Stimulated activated CD4-positive, alpha-beta T cell treated with anti-CD3 and anti-CD28 coated beads, TNF-alpha, amount 100 ng/mL, for 48 hours (primary cell): Measurements from ENCODE around the gene KCNH1.

Experiments used
- DNase-seq, 3 donors: peaks; one replicate each; pipeline ENCODE4 v3.0.0-alpha.2; 2020; ENCODE audit warnings: low read depth in 3 of 3

Gene KCNH1

DNA sequence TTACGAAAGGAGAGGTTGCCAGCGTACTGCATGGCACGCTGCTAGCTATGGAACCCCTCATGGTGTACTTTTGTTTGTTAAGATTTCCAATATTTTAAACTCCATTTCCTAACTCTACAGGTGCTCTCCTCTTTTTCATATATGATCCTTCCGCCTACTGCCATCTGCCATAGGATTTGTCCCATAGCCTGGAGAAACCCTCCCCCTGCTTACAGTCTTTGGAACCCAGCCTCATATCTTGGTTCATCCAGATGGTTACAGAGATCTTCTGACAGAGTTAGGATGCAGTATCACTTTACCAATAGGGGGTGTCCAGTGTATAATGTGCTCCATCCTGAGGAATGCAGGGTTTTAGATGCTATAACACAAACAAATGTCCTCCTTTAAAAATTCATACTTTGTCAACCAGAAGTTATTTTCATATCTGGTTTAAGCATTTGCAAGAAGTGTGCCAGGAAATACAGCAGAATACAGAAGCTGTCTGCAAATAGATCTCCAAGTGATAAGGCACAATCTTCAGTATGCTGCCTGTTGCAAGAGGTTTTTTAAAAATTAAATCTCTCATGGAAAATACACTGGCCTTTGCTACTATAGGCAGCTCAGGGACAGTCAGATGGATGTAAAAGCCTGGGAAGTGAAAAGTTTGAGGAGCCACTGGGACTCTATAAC is 377.8 kb downstream of the KCNH1 start:
- DNase-seq = no peak

DNA sequence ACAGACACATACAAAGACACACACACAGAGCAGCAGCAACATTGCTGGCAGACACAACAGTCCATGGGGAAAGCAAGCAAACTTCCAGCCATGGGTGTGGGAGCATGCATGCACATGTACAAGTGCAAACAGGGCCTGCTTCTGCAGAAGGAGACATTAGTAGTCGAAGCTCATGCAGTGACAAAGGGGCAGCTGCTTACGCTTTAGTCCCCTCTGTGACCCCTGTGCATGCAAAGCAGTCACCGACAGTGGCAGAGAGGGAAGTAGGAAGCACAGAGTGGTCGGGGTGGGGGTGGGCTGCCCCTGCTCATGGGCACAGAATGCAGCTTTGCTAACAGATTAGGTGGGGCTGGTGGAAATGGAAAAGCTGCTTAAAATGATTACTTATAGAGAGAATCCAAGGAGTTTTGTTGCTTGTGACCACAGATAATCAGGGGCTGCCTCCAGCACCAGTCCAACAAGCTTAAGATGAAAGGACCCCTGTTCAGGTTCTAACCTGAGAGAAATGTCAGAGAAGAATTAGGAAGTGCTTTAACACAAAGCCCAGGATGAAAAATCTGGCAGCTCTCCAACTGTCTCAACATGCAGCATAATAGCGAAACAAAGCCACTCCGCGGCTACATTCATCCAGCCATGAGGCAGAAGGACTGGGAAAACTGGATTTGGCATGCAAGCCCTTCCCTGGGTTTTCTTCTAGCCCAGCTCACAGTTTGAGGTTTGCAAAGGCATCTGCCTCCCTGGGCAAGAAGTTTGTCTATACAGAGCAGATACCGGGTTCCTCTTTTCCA is 378.9 kb downstream of the KCNH1 start:
- no peak for DNase-seq

DNA sequence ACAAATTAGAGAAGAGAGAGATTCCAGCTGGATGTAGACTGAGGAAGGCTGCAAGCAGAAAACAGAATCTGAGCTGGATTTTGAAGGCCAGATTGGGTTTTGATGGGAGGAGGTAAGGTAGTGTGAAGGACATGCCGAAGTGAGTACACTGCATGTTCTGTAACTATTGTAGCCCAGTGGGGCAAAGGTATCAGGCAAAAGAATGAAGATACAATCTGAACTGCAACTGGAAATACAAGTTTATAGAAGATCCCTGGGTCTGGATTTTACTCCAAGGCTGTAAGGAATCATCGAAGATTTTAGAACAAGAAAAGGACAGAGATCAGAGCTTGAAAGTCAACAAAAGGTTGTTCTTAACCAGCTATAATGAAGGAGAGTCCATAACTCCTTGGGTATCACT is 382.0 kb downstream of the KCNH1 start:
- no peak for DNase-seq

DNA sequence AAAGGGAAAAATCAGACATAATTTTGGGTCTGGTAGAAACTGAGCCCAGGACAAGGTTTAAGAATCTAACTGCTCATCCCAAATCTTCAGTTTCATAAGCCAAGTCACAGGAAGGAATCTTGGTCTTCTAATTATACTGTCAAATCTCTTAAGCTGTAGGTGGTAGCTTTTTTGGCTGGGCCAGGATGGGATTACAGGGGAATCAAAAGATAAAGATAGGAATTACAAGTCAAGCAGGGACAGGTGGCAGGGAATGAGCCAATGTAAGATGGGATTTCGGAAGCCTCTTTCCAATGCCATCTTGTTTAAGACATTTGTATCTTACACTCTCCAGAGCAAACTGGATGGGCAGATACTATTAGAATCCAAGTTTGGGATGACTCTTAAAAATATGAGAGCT is 383.5 kb downstream of the KCNH1 start:
- DNase-seq = no peak

DNA sequence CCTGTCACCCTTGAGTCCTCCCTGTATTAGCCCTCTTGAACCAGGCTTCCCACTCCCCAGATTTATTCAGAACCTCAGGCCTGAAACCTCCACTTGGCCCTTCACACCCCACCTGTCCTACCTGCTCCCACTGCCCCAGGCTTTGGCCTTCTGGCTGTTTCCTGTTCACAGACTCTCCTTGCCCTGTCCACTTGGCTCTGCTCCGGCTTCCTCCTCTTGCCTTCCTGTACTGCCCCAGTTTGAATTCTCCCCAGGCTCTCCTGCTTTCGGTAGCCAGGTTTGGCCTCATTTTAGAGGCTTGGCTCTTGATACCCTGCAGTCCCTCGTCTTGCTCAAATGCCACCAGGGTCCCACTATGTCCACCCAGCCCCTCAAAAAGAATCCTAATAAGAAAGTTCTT is 385.2 kb downstream of the KCNH1 start:
- DNase-seq = no peak

DNA sequence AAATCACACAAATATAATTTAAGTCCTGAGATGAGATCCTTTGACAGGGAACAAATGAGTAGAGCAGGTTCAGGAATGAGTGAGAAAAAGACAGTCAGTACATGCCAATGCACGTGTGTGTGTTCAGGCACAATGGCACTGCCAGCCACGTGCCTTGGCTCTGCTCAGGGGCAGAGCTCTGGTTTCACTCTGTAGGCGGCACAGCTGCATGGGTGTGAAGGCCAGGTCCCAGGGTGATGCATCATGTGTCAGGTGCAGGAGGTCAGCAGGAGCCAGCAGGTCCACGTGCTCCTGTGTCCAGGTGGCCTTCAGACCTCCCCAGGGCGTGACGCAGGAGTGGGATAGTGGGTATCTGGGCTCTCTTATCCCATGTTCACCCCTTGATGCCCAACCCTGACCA is 386.1 kb downstream of the KCNH1 start:
- no peak for DNase-seq

DNA sequence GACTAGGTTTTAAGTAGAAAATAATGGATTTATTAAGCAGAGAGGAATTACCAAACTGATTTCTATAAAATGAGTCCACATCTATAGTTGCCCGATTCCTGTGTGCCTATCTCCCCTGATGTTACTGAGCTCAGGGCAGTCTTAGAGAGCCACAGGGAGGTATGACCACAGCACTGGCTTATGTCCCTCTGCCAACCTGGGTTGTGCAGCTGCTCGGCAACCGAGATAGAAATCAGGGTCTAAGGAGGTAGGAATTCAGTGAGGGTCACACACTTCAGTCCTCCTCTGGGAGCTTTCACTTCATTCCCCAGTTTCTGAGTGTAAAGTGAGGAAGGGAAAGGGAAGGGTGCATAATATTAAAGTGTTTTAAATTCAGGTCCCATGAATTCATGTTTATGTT is 386.8 kb downstream of the KCNH1 start:
- no peak for DNase-seq

DNA sequence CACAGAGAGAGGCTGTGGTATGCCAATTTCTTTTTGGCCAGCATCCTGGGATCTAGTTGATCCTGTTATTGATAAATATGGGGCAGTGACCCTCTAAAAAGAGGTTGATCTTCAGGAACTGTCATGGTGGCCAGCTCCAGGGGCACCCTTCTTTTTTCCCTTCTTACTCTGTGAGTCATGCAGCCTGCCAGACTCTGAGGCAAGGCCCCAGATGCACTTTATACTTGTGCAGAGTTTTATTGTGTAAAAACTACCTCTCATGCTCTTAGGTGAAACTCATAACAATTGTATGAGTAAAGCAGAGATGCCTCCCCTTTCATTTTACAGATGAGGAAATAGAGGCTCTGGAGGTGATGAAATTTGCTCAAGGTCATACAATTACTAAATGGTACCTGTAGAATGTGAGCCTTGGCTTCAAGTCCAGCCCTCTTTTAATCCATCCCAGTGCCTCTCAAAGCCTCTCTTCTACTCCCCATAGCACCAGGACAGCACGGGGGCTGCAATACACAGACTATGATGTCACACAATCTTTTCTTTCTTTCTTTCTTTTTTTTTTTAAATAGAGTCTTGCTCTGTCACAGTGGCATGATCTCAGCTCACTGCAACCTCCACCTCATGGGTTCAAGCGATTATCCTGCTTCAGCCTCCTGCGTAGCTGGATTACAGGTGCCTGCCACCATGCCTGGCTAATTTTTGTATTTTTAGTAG is 387.8 kb downstream of the KCNH1 start:
- DNase-seq = no peak

DNA sequence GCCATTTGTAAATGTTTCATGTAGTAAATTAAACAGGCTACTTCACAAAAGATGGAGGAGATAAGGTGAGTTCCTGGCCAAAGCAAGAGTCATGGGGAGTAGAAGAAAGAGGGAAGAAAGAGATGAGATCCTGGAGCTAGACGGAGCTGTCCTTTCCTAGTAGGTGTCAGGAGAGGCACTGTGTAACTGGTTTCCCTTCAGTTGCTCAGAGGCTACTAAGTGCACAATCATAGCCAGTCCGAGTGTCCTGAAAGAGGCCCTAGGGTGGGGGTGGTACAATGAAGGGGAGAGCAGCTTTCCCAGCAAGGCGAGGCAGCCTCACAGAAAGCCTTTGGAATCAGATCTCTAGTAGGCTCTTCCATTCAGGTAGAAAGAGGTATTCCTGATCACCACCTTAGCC is 390.9 kb downstream of the KCNH1 start:
- DNase-seq = no peak

DNA sequence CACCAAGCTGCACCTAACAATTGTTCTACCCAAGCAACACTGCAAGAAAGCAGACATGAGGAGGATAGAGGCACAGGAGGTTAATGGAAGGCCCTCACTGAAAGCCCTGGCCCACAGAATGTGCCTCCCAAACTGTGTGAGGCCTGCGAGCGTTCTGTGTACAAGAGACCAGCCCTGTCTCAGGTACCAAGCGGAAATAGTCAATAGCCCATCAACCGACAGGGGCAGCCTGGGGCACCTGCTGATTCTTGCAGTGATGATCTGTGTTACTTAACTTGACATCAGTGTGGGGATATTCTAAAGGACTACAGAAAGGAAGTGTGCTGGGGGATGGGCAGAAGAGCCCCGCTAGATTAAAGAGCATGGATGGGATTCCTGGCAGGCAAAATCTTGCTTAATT is 392.4 kb downstream of the KCNH1 start:
- DNase-seq = no peak

DNA sequence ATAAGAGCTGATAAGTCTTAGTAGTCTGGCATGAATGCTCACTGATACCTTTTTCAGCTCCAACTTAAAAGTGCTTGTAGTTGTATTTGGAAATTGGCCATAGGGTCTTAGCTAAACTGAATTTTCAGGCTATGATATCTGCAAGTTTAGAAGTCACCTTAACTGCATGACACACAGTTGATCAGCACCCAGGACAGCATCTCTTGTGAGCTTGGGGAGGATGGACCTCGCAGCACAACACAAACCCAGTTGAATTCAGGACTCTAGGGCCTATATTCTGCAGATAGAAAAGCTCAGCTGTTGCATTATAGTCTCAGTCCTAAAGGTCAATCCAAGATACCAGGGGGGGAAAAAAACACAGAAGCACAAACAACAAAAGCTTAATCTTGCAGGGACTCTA is 394.3 kb downstream of the KCNH1 start:
- DNase-seq = no peak

DNA sequence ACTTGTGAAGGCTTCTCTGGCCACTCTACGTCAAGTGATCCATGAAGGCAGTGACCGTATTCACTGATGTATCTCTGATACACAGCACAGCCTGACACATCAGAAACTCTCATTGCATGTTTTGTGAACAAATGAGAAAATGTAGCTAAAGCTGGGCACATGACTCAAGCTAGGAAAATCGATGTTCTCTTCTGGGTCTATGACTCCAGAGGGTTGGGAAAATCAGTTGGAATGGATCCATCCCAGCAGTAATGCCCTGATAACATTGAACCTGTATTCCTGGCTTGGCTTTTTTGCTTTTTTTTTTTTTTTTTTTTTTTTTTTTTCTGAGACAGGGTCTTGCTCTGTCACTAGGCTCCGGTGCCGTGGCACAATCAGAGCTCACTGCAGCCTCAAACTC is 395.7 kb downstream of the KCNH1 start:
- no peak for DNase-seq

DNA sequence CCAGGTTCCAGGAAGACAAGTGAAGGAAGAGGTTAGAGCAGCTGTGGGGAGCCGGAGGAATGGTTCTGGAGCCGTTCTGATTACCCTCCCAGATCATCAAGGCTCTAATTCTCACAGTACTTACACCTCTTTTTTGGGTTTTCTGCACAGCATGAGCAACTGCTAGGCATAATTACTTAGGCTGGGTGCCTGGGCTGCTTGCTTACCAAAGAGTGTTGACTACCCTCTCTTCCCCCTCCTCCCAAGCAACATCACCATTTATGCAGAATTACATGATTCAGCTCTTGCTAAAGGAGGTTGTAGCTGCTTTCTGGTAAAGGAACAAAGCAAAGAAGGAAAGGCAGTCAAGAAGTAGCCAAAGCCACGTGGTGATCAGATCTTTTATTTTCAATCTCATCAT is 397.2 kb downstream of the KCNH1 start:
- DNase-seq = no peak

DNA sequence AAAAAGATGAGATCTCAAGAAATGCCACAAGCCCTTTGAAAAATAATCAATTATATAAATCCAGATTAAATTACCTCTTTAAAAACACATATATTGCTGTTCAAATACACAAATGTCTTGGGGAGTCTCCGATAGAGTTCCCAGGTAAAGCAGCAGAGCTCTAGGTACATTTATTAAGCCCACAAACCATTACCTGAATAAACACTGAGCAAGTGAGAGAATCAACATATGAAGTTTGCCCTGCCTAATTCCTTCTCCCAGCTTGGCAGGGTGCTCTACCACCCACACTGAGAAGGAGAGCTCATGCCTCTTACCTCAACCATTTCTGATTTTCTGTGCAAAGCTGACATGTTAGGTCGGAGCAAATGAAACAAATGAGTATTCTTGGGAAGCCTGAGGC is 402.4 kb downstream of the KCNH1 start:
- no peak for DNase-seq

DNA sequence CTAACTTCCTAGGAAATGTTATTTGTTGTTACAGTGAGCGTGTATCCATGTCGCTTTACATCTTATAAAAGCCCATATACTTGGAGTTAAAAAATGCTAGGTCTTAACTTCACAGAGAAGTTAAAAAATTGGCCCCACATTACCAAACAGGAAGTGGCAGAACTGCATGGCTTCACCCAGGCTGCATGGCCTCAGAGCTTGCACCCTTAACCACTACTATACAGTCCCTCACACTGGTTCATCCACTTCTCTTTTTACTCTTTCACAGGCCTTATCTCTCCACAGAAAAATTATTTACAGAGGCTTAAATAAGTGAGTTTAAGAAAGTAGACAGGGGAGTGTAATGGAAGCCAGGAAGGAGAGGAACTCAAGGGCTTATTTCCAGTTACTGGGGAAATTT is 402.8 kb downstream of the KCNH1 start:
- DNase-seq = no peak

DNA sequence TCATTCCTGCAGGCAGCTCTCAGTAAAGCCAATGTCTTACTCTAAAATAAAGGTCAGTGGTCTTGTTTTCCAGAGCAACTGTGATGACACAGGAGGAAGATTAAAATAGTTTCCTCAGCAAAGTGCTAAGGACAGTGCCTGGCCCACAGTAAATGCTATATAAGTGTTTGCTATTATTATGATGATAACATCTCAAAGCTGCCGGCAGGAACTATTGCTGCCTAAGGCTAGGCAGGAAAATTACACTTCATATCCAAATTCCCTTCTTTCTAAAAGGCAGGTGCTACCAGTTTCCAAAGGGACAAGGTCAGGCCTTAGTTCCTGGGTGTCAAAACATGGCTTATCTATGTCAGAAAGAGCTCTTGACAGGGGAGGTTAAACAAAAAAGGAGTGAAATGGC is 403.9 kb downstream of the KCNH1 start:
- no peak for DNase-seq

DNA sequence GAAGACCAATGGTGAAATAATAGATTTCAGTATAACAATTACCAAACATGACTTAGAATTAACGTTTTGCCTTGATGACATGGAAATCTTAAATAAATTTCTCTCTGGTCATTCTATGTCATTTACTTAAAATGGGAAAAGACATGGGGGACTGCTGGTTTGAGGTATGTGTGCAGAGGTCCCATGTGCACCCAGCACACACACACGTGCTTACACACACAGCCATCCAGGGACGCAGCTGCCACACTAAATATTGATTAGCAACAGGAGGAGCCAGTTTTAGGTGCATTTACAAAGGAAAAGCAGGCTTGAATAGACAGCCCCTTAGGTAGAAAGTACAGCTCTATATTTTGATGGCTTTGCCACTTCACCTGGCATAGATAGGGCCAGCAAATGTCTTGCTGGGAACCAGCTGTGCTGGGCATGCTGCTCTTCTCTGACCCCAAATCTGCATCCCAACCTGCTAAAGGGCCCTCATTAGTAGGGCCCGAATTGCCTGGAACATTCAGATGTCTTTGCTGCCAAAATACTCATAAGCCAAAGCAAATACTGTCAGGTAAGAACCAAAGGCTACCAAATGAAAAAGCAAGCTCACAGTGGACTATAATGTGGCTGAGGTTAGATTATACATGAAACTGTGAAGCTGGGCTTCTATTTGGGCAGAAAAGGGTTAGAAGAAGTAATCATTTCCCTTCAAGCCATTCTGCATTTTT is 405.4 kb downstream of the KCNH1 start:
- DNase-seq = no peak

DNA sequence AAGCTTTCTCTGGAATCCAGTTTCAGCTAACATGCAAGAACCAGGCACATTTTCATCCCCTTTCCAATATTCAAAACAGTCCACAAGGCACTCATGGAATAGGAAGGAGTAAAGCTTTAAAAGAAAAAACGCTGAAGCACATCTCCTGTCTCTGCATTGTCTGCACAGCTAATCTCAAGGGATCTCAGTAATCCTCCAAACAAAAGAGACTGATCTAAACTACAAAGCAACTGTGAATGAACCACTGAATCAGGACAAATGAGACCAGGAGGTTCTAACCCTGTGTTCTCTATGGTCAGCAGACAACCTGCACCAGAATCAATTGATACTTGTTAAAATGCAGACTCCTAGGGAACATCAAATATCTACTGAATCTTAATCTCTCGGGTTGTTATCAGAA is 406.2 kb downstream of the KCNH1 start:
- DNase-seq = no peak

DNA sequence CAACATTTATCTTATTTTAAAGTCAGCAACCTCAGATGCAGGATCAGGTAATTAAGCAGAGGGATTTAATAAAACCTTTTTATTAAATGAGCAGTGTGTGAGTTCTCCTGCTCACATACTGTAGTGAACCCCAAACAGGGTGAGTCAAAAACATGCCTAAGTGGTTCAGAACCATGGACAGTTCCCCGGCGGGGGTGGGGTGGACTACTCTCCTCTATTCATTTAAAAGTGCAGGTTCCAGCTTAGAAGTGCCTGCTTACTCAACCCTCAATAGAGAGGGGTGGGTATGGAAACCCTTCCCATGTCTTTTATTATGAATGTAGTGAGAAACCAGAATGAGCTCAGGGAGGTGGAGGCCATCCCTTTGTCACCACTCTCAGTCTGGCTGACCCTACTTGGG is 407.3 kb downstream of the KCNH1 start:
- DNase-seq = peak; percentile 3 to 23 (median 4)

DNA sequence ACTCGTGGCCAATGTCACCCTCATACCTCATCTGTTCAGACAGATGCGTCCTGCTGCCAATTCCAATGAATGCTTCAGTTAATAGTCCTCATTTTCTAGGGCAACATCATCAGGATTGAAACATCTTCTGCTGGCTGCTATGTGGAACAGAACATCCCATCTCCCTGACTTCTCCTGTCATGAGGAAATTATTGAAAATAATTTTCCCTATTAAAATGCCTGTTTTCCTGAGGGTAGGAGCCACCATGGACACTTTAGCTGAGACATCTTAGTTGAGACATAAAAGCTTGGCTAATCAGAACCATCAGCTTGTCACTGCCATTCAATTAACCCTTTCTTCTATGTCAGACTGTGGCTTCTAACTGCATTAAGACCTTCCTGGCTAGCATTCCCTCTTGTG is 409.2 kb downstream of the KCNH1 start:
- DNase-seq = no peak

DNA sequence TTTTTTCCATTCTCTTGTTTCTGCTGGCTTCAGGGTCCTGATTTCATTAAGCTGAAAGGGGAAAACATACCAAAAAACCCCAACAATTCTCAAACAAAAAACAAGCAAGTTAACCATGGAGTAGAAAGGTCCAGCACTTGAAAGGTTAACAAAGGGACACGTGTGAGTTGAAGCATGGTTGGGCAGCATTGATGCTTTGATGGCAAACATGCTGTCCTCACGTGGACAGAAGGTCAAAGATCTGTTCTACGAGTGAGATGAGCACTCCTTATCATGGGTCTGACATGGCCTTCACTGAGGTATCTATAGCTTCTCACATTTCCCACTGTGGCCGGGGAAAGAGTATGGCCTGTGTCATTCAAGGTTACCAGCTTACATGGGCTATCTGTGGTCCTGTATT is 410.3 kb downstream of the KCNH1 start:
- DNase-seq = no peak

DNA sequence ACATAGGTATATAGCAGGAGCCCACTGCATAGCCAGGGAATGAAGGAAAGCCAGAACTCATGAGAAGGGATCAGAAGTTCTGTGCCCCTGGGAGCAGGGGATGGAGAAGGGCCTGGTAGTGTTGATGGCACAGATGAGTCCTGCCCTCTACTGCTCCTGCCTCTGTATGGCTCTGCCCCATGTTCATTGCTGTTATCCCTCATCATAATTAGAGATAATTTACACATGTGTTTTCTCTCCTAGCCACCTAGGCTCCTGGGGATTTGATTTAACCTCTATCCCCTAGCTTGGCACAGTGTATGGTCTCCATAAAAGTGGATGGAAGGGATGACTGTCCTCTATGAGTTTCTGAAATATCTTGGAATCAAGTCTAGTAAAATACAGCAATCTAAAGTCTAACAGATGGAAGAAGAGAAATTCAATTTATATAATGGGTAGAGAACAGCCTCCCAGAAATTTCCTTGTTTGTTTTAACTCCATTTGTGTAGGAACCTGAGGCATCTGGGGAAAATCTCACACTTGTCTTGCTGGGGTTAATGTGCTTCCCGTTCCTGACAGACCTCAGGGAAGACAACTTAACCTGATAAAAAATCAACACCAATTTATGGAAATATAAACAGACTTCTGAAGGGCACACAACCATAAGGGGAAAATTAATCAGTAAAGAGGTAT is 411.4 kb downstream of the KCNH1 start:
- no peak for DNase-seq
